GM18873 (cell line): ENCODE data around the gene GPD2.
"Not testable (repeated sequence)": the region's sequence is repeated elsewhere in the genome, so short reads cannot be mapped to it uniquely, and the experiment has no call there.

Experiments used
- ATAC-seq: cut with Tn5 transposase; IDR thresholded peaks from one replicate; pipeline ENCODE4 v1.9.1; 2021; ENCODE audit warnings: mild to moderate bottlenecking, moderate library complexity, moderate number of reproducible peaks; ENCODE audit not compliant: unreplicated experiment, low FRiP score

Gene GPD2

DNA sequence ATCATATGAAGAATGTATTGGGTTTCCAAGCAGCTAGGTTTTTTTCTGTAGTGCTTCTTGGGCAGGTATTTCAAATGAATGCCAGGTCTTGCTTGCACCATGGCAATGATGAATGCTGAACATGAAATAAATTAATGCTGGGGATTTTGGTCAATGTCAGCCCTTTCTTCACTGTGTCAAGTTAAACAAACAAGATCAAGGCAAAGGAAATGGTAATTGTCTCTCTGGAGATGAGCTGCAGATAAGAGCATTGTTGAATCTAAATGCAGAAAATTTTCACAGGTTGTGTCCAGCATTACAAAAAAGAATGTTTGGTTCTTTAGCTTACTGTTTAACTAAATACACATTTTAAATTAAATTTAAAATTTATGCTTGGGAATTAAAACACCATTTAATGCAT lies 144.3 kb downstream of the GPD2 start:
- ATAC-seq: no peak

DNA sequence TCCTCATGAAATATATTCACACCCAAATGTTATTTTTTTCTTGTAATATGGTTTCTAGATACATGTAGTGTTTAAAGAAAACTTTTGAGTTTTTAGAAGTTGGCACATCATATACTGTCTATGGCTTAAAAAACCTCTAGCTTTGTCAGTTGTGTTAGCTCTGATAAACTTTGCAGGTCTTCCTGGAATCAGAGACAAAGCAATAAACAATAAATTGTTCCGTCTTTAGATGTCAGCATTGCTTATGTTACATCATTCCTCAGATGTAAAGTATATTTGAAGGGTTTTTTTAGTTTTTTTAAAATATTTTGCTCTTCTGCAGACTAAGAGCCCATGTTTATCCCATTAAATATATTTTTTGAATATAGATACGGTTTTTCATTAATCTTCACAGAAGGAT lies 145.1 kb downstream of the GPD2 start:
- ATAC-seq: no peak

DNA sequence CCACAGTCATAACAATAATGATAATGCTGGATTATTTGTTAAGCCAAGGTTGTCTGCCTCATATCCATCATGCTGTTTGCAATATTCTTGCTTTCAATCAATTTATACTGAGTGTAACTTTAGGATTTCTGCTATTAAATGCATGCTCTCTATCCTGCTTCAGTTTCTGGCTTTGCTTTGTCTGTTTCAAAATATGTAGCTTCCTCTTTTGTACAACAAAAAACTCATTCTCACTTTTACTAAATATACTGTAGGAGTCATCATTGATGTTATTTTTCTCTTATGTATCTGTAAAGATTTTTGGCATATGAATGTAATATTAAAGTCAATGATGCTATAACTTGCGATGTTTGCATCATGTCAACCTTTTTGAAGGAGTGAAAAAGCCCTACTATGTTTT lies 149.3 kb downstream of the GPD2 start:
- no peak for ATAC-seq

DNA sequence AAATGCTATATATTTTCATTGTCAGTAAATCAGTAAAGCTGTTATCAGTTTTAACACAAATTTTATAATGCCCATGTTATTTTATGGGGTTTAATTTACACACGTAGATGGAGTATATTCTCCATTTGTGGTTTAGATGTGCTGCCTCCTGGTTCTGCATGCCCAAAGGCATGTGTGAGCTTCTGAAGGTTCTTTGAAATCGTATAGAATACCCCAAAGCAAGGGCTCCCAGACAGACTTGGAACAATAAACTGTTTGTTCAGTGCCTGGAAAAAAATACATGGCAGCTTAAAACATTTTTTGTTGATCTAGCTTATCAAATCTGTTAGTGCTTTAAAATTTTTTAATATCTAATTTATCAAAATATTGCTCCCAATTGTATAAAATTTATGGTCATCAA lies 150.4 kb downstream of the GPD2 start:
- ATAC-seq: no peak

DNA sequence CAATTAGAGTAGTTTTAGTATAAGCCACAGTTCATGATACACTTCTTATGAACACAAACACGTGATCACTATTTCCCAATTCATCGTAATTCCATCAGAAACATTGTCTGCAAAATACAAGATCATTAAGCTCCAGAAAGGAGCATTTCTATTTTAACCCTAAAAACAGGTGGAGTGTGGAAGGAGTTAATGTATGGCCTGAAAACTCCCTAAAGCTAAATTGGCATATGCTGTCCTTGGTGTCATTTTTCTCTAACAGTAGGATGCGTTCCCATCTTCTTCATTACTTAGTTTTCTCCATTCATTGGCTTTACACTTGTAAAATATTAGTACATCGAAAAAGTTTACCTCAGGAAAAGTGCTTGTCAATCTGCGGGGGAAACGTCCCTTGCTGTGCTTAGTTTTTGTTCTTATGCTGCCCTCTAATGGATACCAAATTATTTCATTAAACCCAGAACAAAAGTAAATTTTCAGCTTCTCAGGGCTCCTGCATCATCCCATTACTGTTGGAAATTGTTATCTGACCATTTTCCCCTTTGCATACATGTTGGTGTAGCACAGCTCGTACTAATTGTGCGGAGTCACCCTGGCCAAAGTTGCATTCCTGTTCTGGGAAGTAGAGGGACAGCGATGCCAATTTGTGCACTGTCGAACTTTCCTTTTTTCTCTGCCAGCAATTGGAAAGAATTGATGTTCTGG lies 153.4 kb downstream of the GPD2 start:
- peak; percentile 57 for ATAC-seq

DNA sequence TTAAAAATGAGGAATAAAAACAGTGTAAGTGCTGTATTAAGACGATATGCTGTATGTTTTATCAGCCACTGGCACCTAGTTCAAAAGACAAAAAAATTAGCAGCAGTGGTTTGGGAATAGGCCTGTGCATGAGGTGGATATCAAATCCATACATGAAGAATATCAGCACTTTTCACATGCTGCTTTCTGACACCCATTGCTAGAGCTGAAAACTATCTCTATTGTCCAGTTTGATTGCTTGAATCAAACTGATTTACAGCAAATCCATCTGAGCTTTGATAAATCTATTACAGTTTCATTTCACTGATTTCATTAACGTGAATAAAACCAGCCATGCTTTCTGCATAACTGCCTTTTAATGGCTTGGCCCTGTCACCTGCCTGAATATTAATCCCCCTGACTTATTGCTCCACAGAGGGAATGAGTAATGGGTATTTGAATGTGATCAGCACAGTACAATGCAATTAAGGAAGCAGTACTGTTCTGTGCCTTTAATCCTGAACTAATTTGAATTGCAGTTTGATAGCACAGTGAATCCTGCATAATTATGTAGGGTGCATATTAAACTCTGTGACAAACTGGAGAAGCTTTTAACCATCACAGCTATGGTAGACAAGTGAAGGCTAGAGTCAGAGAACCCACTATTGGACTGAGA lies 154.0 kb downstream of the GPD2 start:
- no peak for ATAC-seq

DNA sequence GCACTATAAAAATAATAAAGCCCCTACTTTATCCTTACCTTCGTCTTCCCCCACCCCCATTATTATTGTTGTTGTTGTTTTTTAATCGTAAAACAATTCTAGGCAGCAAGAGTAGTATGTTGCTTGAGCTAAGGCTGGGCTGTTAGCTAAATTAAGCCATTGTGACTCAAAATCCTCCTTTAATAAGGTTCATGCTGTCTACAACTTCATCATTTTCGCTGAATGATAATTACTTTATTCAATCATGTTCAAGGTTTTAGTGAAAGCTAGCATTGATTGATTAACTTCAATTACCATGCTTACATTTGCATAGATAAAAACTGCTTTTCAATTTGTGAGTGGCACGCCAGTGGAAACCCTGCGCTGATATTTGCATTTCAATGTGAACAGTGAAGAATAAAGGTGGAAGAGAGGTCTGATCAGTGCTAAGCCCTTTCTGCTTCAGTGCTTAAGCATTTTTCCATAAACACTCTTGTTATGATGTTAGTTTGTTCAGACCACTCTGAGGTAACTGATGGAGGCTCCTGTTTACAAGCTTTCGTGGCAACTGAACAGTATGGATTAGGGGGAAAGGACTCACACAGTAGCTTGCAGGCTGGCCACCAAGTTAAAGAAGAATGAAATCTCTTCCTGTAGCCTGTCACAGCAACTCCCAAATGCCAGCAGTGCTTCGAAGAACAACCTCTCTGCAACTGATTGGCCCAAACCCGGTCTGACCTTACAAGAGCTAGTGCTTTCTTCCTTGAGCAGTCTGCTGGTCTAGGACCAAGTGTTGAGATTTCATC lies 156.8 kb downstream of the GPD2 start:
- no peak for ATAC-seq

DNA sequence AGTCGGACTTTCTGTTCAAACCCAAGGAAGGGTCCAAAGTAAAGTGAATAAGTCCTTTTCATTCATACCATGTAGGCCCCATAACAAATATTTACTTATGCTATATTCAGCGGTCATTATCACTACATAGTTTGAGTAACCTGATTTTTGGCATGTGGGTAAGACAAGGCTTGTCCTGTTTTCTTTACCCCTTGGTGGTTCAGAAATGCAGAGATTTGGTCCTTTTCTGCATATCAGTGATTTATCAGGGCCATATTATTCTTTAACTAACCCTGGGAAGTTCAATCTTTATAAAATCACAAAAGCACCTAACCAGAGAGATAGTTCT lies 157.4 kb downstream of the GPD2 start:
- ATAC-seq: no peak

DNA sequence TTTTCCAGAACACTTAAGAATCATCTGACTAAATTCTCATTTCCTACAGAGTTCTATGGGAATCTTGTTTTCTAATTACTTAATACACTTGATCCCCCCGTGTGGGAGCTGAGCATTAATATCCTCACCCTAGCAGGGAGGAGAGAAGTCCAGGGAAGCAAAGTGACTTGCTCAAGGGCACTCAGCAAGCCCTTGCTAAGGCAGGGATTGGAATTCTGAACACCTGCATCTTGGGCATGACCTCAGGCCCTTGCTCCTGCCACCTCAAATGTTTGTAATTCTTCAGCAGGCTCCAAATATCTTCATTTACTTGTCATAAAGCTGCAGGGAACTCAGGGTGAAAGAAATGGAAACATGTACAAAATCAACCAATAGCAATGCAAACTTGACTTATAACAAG lies 162.4 kb downstream of the GPD2 start:
- ATAC-seq: no peak

DNA sequence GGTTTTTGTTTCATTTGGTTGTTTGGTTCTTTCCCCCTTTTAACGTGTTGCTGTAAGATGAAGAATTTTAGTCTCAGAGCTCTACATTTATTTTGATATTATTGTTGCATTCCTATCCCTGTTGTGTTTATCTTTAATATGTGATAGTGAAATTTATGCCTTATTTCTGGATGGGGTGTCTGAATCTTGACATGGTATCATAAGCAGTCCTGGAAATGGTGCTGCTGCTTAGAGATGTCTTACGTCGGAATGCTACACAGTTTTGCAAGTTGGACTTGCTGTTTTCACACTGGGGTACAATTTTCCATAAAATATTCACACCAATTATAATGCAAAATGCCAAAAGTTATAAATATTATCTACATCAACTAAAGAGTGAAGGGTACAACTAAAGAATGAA lies 164.0 kb downstream of the GPD2 start:
- no peak for ATAC-seq

DNA sequence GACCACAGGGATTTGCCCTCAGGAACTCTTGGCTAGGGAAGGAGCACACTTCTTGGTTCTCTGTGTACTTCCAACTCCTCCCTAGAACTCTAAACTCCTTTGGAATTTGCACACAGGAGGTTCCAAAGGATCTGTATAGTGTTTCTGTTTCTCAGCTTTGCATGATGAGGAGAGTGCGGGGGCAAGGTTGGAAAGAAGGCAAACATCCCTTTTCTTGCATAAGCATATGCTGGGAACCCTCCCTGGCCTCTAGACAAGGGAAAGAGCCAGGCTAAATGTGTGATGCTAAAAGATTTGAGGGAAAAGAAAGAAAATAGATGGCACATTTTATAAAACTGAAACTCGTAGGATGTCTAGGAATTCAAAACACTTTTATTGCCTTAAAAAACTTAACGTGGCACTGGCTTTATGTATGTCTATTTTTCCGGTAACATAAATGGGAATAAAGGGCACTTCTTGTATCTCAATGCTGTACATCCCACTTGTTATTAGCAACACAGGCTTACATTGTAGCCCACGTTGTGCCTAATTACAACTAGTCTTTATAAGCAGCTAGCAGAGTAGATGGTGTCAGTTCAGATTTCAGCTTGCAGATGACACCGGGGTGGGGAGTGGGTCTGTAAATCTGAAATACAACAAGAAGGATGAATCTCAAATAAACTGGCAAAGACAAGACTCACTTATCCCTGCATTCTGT lies 165.8 kb downstream of the GPD2 start:
- no peak for ATAC-seq

DNA sequence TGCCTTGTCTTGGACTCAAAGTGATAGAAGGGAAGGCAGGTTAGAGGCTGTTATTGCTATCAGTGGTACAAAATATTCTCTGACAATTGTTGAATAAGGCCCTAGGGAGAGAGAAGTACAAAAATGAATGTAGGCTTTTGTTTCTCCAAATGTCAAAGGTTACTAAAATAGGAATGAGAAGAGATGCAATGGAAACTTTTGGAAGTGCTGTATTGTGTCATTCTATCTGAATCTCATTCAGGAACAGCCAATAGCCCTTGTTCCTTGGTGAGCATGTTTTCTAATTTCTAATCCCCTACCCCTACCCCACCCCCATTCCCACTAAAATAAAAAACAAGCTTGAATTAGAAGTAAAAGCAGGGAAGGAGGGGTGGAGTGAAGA lies 166.4 kb downstream of the GPD2 start:
- no peak for ATAC-seq

DNA sequence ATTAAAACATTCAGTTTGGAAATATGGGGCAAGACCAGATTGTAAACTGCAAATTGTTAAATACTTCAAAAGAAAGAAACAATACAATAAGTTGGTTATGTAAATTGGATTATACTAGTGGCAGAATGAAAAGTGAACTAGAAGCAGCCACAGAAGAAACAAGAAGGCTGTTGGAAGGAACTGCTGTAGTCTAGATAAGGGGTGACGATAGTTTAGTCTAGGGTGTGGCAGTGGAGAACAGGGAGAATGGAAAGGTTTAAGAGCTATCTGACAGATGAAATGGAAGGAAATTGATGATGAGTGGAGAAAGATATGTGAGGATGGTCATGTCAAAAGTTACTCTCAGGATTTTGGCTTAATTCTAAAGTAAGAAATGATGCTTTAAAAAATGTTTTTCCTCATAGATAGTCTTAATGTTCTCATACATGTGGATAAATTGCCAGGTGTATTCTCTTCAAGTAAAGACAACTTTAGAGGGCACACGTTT lies 179.7 kb downstream of the GPD2 start:
- ATAC-seq: no peak

DNA sequence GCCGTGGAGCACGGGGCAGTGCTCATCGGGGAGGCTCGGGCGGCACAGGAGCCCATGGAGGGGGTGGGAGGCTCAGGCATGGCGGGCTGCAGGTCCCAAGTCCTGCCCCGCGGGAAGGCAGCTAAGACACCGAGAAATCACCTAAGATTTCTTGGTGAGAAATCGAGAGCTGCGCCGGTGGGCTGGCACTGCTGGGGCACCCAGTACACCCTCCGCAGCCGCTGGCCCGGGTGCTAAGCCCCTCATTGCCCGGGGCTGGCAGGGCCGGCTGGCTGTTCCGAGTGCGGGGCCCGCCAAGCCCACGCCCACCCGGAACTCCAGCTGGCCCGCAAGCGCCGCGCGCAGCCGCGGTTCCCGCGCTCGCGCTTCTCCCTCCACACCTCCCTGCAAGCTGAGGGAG lies 181.9 kb downstream of the GPD2 start:
- not testable (repeated sequence) for ATAC-seq

DNA sequence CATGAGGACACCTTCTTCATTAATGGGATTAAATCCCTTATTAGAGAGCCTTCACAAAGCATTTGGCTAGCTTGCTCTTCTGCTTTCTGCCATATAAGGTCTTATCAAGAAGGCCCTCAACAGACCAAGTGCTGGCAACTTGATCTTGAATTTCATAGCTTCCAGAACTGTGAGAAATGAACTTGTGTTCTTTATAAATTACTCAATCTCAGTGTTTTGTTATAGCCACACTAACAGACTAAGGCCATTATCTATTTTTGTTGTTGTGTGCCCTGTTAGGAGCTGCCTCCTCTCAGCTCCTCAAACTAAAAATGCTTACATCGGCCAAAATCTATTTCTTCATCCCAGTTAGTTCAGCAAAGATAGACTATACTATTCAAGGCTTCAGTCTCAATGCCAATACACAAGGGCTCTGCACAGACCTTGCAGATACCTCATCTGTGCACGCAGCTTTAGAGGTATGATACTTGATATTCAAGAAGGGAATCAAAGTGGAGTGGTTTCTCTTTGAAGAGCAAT lies 182.9 kb downstream of the GPD2 start:
- ATAC-seq: no peak

DNA sequence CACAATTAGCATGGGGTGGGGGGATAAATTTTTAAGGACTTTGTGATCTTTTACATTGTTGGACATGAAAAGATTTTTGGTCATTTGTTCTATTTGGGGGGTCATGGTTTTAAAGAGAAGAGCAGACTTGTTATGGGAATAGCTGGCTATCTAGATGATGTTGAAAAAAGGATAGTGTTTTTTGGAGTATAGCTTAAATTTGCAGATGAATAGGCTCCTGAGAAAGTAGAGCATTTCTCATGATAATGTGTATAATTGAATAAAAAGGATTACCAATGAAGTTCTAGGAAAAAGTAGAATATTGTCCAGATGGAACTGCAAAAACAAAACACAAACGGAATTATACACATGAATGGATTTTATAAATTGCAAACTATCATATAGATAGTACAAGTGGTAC lies 186.3 kb downstream of the GPD2 start:
- no peak for ATAC-seq

DNA sequence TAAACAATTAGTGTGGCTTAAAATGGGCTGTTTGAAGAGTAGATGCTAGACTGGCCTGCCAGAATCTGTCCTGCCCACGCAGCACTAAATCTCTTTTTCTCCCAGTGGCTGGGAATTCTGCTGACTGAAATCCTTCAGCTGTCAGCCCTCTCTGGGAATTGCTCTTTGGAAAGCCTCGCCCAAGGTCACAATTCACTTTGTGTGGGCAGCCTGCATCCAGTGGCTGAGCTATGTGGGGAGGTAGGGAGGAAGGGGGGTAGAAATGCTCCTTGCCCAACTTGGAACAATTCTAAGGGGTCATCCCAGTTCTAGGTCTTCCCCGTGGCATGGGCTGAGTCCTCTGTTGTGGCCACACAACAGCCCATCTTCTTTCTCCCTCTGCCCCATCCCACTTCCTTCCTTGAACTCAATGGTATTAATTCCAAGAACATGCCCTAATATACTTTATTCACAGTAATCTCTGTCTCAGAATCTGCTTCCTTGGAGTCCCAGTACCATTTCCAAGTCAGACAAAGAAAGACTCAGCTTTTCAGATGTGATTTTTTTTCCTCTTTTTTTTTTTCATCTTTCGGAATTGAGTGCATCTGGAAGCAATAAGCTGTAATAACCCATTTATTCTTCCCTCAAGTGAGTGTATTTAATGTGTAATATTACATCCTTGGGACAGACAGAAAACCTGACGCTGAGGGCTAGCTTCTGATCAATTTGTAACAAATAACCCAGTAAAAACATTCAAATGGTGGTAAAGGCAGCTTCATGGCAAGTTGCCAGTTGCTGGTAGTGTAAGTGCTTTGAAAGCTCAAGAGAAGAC lies 189.4 kb downstream of the GPD2 start:
- no peak for ATAC-seq

DNA sequence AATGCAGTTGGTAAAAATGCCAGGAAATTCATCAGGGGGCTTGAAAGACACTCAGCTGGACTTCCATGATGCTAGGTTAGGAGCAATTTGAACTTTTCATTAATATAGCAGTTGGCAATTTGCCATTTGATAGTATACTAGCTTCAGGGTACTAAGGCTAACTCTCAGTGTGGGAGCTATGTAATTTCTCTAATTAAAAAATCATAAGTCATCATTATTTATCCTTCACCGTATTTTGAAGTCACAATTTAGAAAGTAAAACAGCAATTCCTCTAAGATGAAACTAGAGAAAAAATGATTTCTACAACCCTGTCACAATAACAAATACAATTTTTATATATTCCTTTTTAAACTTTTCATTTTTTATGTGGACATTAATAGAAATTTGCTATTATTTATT lies 190.8 kb downstream of the GPD2 start:
- no peak for ATAC-seq

DNA sequence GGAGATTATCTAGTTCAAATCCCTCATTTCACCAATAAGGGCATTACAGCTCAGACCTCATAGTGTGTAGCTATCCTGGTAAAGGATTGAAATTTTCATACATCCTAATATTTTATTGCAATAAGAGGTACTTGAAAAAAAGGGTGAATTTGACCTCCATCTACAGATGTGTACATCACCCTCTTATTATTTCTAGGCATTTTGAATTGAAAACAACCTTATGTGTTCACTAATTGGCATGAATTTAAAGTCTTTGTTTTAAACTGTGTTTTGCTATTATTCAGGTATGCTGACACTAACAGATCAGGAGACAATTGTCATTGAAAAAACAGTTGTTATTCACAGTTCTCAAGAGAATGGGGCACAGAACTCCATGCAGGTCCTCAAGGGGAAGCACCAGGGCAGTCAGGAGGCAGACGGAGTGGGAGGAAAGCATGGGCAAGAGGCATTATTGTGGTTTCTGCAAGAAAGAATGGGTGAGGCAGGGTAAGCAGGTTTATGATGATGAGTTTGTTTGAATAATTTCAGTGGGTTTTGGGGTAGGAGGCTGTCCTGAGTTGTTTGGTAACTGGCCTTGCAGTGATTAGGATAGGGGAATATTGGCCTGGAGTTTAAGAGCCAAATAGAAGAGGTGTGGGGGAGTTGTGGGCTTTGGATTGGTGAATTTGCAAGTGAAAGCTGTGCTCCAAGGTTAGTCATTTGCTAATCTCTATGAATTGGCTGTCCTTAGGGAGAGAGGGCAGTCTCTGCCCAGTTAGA lies 194.6 kb downstream of the GPD2 start:
- ATAC-seq: no peak
